Mesothelial cell of epicardium (in vitro differentiated cells): ENCODE data around the gene HCN2. TPM values are rescaled to one million over a fixed set of nuclear protein-coding genes. Genes with fewer than 3 reads are reported as not detected.

ENCODE experiments used
- DNase-seq, 2 experiments: peaks; one replicate each; pipeline ENCODE4 v3.0.0; 2021; ENCODE audit warnings: low spot score in 2 of 2; ENCODE audit not compliant: unreplicated experiment in 2 of 2
- H3K27ac Mint-ChIP-seq: 2 replicates; pipeline ENCODE4 v1.8.0; 2021; ENCODE audit warnings: mixed read lengths
- H3K27me3 Mint-ChIP-seq: 2 replicates; pipeline ENCODE4 v1.8.0; 2021; ENCODE audit warnings: low read depth, mixed read lengths
- H3K36me3 Mint-ChIP-seq: 2 replicates; pipeline ENCODE4 v1.8.0; 2021; ENCODE audit warnings: mixed read lengths
- H3K4me1 Mint-ChIP-seq: 2 replicates; pipeline ENCODE4 v1.8.0; 2021; ENCODE audit warnings: mixed read lengths
- H3K4me3 Mint-ChIP-seq: 2 replicates; pipeline ENCODE4 v1.8.0; 2021; ENCODE audit warnings: mild to moderate bottlenecking, moderate library complexity, mixed read lengths
- H3K9me3 Mint-ChIP-seq: 2 replicates; pipeline ENCODE4 v1.8.0; 2021; ENCODE audit warnings: mixed read lengths
- total RNA-seq: library from RNA; stranded (reverse); gene quantifications from 3 replicates; pipeline ENCODE4 v1.2.1, GENCODE V29; 2021
- TF ChIP-seq, protein P1 (sequence below): fragments of 200-600 bp; sonication (generic); IDR thresholded peaks from one replicate; pipeline ENCODE4 v1.5.0; 2021; ENCODE audit warnings: antibody characterized with exemption; ENCODE audit not compliant: unreplicated experiment

HCN2 gene
- total RNA-seq, 1 donor from 2014 or later = 1.5 TPM

DNA sequence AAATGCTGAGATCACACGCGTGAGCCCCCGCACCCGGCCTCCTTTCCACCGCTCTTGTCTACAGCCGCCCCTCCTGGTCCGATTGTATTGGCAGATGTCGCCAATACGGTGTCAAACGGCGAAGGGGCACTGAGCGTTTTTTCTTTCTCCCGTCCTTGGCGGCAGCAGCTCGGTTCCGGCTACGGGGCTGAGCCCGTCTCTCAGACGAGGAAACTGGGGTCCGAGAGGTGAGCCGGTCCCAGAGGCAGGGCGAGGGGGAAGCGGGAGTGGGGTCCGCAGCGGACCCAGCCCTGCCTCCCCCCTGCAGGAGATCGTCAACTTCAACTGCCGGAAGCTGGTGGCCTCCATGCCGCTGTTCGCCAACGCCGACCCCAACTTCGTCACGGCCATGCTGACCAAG lies 23.3 kb downstream of the HCN2 start:
- H3K36me3 Mint-ChIP-seq = peaks cover 23% of the 10 kb centered on the region
- H3K27ac Mint-ChIP-seq = no peak overlapping the region
- no peaks in the 10 kb centered on the region for H3K27me3 Mint-ChIP-seq
- H3K4me1 Mint-ChIP-seq = peaks cover 4% of the 10 kb centered on the region
- no peak overlapping the region for H3K4me3 Mint-ChIP-seq
- DNase-seq = no peak
- H3K9me3 Mint-ChIP-seq = no peaks in the 10 kb centered on the region
- TF ChIP-seq, protein P1, sequence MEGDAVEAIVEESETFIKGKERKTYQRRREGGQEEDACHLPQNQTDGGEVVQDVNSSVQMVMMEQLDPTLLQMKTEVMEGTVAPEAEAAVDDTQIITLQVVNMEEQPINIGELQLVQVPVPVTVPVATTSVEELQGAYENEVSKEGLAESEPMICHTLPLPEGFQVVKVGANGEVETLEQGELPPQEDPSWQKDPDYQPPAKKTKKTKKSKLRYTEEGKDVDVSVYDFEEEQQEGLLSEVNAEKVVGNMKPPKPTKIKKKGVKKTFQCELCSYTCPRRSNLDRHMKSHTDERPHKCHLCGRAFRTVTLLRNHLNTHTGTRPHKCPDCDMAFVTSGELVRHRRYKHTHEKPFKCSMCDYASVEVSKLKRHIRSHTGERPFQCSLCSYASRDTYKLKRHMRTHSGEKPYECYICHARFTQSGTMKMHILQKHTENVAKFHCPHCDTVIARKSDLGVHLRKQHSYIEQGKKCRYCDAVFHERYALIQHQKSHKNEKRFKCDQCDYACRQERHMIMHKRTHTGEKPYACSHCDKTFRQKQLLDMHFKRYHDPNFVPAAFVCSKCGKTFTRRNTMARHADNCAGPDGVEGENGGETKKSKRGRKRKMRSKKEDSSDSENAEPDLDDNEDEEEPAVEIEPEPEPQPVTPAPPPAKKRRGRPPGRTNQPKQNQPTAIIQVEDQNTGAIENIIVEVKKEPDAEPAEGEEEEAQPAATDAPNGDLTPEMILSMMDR = no peak

DNA sequence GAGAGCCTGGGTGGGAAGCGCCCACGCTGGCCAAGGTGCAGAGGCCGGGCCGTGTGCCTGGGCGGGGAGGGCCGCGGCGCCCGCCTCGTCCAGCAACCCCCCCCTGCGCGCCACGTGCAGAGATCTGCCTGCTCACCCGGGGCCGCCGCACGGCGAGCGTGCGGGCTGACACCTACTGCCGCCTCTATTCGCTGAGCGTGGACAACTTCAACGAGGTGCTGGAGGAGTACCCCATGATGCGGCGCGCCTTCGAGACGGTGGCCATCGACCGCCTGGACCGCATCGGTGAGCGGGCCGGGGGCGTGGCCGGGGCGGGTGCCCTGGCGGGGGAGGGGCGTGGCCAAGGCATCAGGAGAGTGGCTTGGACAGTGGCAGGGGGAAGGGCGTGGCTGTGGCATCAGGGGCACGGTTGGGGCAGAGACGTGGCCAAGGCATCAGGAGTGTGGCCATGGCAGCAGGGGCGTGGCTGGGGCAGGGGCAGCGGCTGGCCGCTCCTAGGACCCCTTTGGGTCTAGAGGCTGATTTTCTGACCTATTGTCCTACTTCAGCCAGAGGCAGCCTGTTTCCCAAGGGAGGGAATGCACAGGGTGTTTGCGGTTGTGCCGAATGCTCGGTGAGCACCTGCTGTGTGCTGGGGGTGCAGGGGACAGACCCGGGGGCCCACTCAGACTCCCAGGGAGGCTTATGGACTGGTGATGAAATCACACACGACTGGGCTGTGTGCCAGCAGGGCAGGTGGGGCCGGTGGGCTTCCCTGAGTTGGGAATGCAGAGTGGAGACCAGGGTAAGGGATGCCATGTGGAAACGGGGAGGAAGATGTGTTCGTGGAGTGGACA lies 24.3 kb downstream of the HCN2 start:
- H3K4me1 Mint-ChIP-seq = peaks cover 4% of the 10 kb centered on the region
- DNase-seq = no peak
- no peak overlapping the region for H3K4me3 Mint-ChIP-seq
- H3K9me3 Mint-ChIP-seq = no peaks in the 10 kb centered on the region
- TF ChIP-seq, protein P1 = no peak
- no peak overlapping the region for H3K27ac Mint-ChIP-seq
- H3K36me3 Mint-ChIP-seq = peaks cover 28% of the 10 kb centered on the region
- H3K27me3 Mint-ChIP-seq = no peaks in the 10 kb centered on the region

DNA sequence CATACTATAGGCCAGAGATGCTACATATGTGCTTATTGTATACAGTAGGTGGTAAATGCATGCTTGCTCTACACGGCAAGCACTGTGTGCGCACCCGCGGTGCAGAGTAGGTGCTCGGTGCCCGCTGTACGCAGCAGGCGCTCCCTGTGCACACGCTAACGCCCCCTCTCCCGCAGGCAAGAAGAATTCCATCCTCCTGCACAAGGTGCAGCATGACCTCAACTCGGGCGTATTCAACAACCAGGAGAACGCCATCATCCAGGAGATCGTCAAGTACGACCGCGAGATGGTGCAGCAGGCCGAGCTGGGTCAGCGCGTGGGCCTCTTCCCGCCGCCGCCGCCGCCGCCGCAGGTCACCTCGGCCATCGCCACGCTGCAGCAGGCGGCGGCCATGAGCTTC lies 25.9 kb downstream of the HCN2 start:
- peaks cover 34% of the 10 kb centered on the region for H3K36me3 Mint-ChIP-seq
- no peak overlapping the region for H3K27ac Mint-ChIP-seq
- peaks cover 4% of the 10 kb centered on the region for H3K4me1 Mint-ChIP-seq
- no peaks in the 10 kb centered on the region for H3K27me3 Mint-ChIP-seq
- DNase-seq = no peak
- TF ChIP-seq, protein P1 = no peak
- no peak overlapping the region for H3K4me3 Mint-ChIP-seq
- H3K9me3 Mint-ChIP-seq = no peaks in the 10 kb centered on the region

DNA sequence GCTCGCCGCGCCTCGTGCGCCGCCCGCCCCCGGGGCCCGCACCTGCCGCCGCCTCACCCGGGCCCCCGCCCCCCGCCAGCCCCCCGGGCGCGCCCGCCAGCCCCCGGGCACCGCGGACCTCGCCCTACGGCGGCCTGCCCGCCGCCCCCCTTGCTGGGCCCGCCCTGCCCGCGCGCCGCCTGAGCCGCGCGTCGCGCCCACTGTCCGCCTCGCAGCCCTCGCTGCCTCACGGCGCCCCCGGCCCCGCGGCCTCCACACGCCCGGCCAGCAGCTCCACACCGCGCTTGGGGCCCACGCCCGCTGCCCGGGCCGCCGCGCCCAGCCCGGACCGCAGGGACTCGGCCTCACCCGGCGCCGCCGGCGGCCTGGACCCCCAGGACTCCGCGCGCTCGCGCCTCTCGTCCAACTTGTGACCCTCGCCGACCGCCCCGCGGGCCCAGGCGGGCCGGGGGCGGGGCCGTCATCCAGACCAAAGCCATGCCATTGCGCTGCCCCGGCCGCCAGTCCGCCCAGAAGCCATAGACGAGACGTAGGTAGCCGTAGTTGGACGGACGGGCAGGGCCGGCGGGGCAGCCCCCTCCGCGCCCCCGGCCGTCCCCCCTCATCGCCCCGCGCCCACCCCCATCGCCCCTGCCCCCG lies 26.5 kb downstream of the HCN2 start:
- TF ChIP-seq, protein P1 = no peak
- Mint-ChIP-seq H3K4me1 (no peaks in the 10 kb centered on the region), H3K4me3 (no peak overlapping the region), H3K9me3 (no peaks in the 10 kb centered on the region), H3K36me3 (peaks cover 34% of the 10 kb centered on the region), H3K27me3 (no peaks in the 10 kb centered on the region), H3K27ac (no peak overlapping the region)
- DNase-seq = no peak

DNA sequence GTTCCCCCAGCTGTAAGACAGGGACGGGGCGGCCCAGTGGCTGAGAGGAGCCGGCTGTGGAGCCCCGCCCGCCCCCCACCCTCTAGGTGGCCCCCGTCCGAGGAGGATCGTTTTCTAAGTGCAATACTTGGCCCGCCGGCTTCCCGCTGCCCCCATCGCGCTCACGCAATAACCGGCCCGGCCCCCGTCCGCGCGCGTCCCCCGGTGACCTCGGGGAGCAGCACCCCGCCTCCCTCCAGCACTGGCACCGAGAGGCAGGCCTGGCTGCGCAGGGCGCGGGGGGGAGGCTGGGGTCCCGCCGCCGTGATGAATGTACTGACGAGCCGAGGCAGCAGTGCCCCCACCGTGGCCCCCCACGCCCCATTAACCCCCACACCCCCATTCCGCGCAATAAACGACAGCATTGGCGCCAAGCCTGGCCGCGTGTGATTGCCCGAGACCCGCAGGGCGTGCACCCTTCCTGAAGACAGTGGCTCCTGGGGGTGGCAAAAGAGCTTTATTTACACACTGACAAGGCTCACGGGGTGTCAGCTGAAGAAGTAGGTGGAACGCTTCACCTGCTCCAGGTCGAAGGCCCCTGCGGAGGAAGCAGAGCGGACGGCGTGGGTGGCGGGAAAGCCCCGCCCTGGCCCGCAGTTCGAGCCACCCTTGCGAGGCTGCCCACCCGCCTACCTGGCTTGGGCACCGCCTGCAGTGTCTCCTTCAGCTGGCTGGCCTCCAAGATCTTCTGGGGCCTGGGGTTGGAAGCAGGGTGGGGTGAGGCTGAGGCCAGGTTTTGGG lies 27.3 kb downstream of the HCN2 start:
- no peaks in the 10 kb centered on the region for H3K4me1 Mint-ChIP-seq
- TF ChIP-seq, protein P1 = no peak
- no peak overlapping the region for H3K27ac Mint-ChIP-seq
- H3K27me3 Mint-ChIP-seq = no peaks in the 10 kb centered on the region
- no peak overlapping the region for H3K4me3 Mint-ChIP-seq
- H3K9me3 Mint-ChIP-seq = no peaks in the 10 kb centered on the region
- DNase-seq = no peak
- peaks cover 34% of the 10 kb centered on the region for H3K36me3 Mint-ChIP-seq
